22Rv1 (cell line): Measurements from ENCODE around the gene ZNF324.
"Not testable (repeated sequence)": the region's sequence is repeated elsewhere in the genome, so short reads cannot be mapped to it uniquely, and the experiment has no call there.

Experiments
- CTCF ChIP-seq: fragments of 450-650 bp; IDR thresholded peaks from 2 replicates; pipeline ENCODE4 v1.5.1; 2017; ENCODE audit warnings: mild to moderate bottlenecking
- ZFX ChIP-seq: fragments of 450-650 bp; IDR thresholded peaks from 2 replicates; pipeline ENCODE4 v1.6.1; 2017; ENCODE audit warnings: antibody characterized with exemption, borderline replicate concordance

- TF ChIP-seq CTCF, ZFX: not testable (repeated sequence)
Observed at GRCh38 chr19:58449980-58450379, 16.9 kb upstream of the ZNF324 start.
